ENCODE data around the gene TUBGCP3.

Gene TUBGCP3

GRCh38 chr13:112627161-112627560 lies 39.2 kb upstream of the TUBGCP3 start:
- in situ Hi-C loops (cut with MboI; ENCODE audit: low pct_unique_long_range_greater_than_20kb, low sequenced_read_pairs, unreplicated experiment): no loop called here
- DNase-seq (ENCODE audit: low spot score): no peak
- no peak for TF ChIP-seq CTCF (IDR thresholded peaks at IDR 0.05; ENCODE audit: extremely low read depth, insufficient read depth, missing control alignments)

GRCh38 chr13:112626761-112627160 lies 38.8 kb upstream of the TUBGCP3 start:
- DNase-seq (ENCODE audit: low spot score): no peak
- in situ Hi-C loops (cut with MboI; ENCODE audit: low pct_unique_long_range_greater_than_20kb, low sequenced_read_pairs, unreplicated experiment): no loop called here
- no peak for TF ChIP-seq CTCF (IDR thresholded peaks at IDR 0.05; ENCODE audit: extremely low read depth, insufficient read depth, missing control alignments)

- TF ChIP-seq CTCF (IDR thresholded peaks at IDR 0.05; ENCODE audit: extremely low read depth, insufficient read depth, missing control alignments): no peak
- in situ Hi-C loops (cut with MboI; ENCODE audit: low pct_unique_long_range_greater_than_20kb, low sequenced_read_pairs, unreplicated experiment): no loop called here
- DNase-seq (ENCODE audit: low spot score): no peak
These were observed 38.2 kb upstream of the TUBGCP3 start for GRCh38 chr13:112626124-112626523.

GRCh38 chr13:112625698-112626097 lies 37.7 kb upstream of the TUBGCP3 start:
- no peak for TF ChIP-seq CTCF (IDR thresholded peaks at IDR 0.05; ENCODE audit: extremely low read depth, insufficient read depth, missing control alignments)
- no peak for DNase-seq (ENCODE audit: low spot score)
- in situ Hi-C loops (cut with MboI; ENCODE audit: low pct_unique_long_range_greater_than_20kb, low sequenced_read_pairs, unreplicated experiment): no loop called here

GRCh38 chr13:112624602-112625430 lies 36.9 kb upstream of the TUBGCP3 start:
- TF ChIP-seq CTCF (IDR thresholded peaks at IDR 0.05; ENCODE audit: extremely low read depth, insufficient read depth, missing control alignments): no peak
- in situ Hi-C loops (cut with MboI; ENCODE audit: low pct_unique_long_range_greater_than_20kb, low sequenced_read_pairs, unreplicated experiment): loop anchor here (25.0 kb wide), 1 partner anchor 1163 kb away; no protein-coding TSS in a partner anchor
- DNase-seq (ENCODE audit: low spot score): no peak

- in situ Hi-C loops (cut with MboI; ENCODE audit: low pct_unique_long_range_greater_than_20kb, low sequenced_read_pairs, unreplicated experiment): loop anchor here (25.0 kb wide), 1 partner anchor 1162 kb away; no protein-coding TSS in a partner anchor
- no peak for TF ChIP-seq CTCF (IDR thresholded peaks at IDR 0.05; ENCODE audit: extremely low read depth, insufficient read depth, missing control alignments)
- no peak for DNase-seq (ENCODE audit: low spot score)
These were observed 36.1 kb upstream of the TUBGCP3 start for GRCh38 chr13:112624040-112624439.
